PC-9 (cell line): Measurements from ENCODE around the gene SPTBN5. TPM values are rescaled to one million over a fixed set of nuclear protein-coding genes. Genes with fewer than 3 reads are reported as not detected.

Experiments
- Bru-seq: library from RNA; stranded (reverse); fragments of 400-500 nt; gene quantifications from one replicate; lab custom pipeline; 2021; lab: Mats Ljungman, UMichigan
- BruChase-seq, 2 experiments: library from RNA; stranded (reverse); fragments of 400-500 nt; gene quantifications; one replicate each; lab custom pipeline; 2021; lab: Mats Ljungman, UMichigan
- BruUV-seq: library from RNA; stranded (reverse); fragments of 400-500 nt; replicated peaks from 2 replicates; lab custom pipeline; 2021; lab: Mats Ljungman, UMichigan
- CTCF ChIA-PET: fragments of 300-600 bp; sonication (Branson Sonifier 250); formaldehyde crosslinking; loops from one replicate; lab custom pipeline; 2022; ENCODE audit warnings: antibody characterized with exemption; lab: Charles Lee
- POLR2A ChIA-PET: fragments of 300-600 bp; sonication (Branson Sonifier 250); formaldehyde crosslinking; loops from one replicate; lab custom pipeline; 2022; ENCODE audit warnings: antibody characterized with exemption; ENCODE audit not compliant: unreplicated experiment; lab: Charles Lee
- DNase-seq, 2 experiments: peaks; one replicate each; pipeline versions ENCODE4 v3.0.0 to v3.0.0-alpha.2; 2015 to 2022; ENCODE audit warnings: mixed read lengths in 1 of 2
- H2AFZ ChIP-seq: fragments of 200-600 bp; sonication (generic); 2 replicates; pipeline ENCODE4 v1.8.1; 2017; ENCODE audit warnings: antibody characterized with exemption
- H3F3A ChIP-seq: fragments of 200-600 bp; sonication (generic); 2 replicates; pipeline ENCODE4 v1.8.1; 2017; ENCODE audit warnings: antibody characterized with exemption, mild to moderate bottlenecking, low read depth; ENCODE audit not compliant: insufficient read depth
- H3K27ac ChIP-seq: fragments of 200-600 bp; sonication (generic); 2 replicates; pipeline ENCODE4 v1.6.1; 2016; ENCODE audit warnings: mixed run types
- H3K27me3 ChIP-seq: fragments of 200-600 bp; sonication (generic); 2 replicates; pipeline ENCODE4 v1.6.1; 2016; ENCODE audit warnings: low read depth, mixed run types; ENCODE audit not compliant: insufficient read depth
- H3K36me3 ChIP-seq: fragments of 200-600 bp; sonication (generic); 2 replicates; pipeline ENCODE4 v1.6.1; 2016; ENCODE audit warnings: low read depth, mixed run types
- H3K4me1 ChIP-seq: fragments of 200-600 bp; sonication (generic); replicated peaks from 2 replicates; pipeline ENCODE4 v1.6.1; 2016; ENCODE audit warnings: mixed run types; ENCODE audit not compliant: insufficient read depth
- H3K4me2 ChIP-seq: fragments of 200-600 bp; sonication (generic); 2 replicates; pipeline ENCODE4 v1.6.1; 2017; ENCODE audit warnings: mixed run types
- H3K4me3 ChIP-seq: fragments of 200-600 bp; sonication (generic); 2 replicates; pipeline ENCODE4 v1.6.1; 2016; ENCODE audit warnings: mixed run types
- H3K79me2 ChIP-seq: fragments of 200-600 bp; sonication (generic); 2 replicates; pipeline ENCODE4 v1.6.1; 2017; ENCODE audit warnings: low read depth, mixed run types
- H3K9me2 ChIP-seq: fragments of 200-600 bp; sonication (generic); 2 replicates; pipeline ENCODE4 v1.8.1; 2017; ENCODE audit warnings: mild to moderate bottlenecking; ENCODE audit not compliant: insufficient read depth
- H3K9me3 ChIP-seq: fragments of 200-600 bp; sonication (generic); 2 replicates; pipeline ENCODE4 v1.8.1; 2016; ENCODE audit warnings: low read depth; ENCODE audit not compliant: insufficient read depth
- H4K20me1 ChIP-seq: fragments of 200-600 bp; sonication (generic); 2 replicates; pipeline ENCODE4 v1.8.1; 2017; ENCODE audit not compliant: insufficient read depth
- EZH2 ChIP-seq: fragments of 200-600 bp; sonication (generic); IDR thresholded peaks from 2 replicates; pipeline ENCODE4 v1.8.0; 2017; ENCODE audit warnings: antibody characterized with exemption, low read depth
- intact Hi-C: fragments of 100-400 bp; cut with micrococcal nuclease; formaldehyde crosslinking; loops from one replicate; pipeline ENCODE4 v1.10.0; 2022; ENCODE audit not compliant: unreplicated experiment
- long read RNA-seq: library from polyadenylated mRNA; stranded (forward); transcript quantifications from one replicate; pipeline ENCODE4 v2.0.0, GENCODE V29; 2022
- total RNA-seq: library from RNA; stranded (reverse); gene quantifications from 2 replicates; pipeline ENCODE4 v1.2.3, GENCODE V29; 2021
- TF ChIP-seq, protein P1 (sequence below): fragments of 200-600 bp; sonication (generic); conservative IDR thresholded peaks from 2 replicates; pipeline ENCODE4 v1.6.1; 2017; ENCODE audit warnings: mixed run types, antibody characterized with exemption, mild to moderate bottlenecking, moderate library complexity

The SPTBN5 gene
- total RNA-seq (2.6 and 4.2 TPM in 2 replicates), Bru-seq, nascent RNA (percentile 25 among the genes with signal in this experiment), BruChase-seq, experiment 1, labeled RNA remaining after a 2-hour chase (percentile 30 among the genes with signal in this experiment), BruChase-seq, experiment 2, labeled RNA remaining after a 6-hour chase (percentile 31 among the genes with signal in this experiment)
- long read RNA-seq, partial matches to known transcripts: 0 of 1 reads
- long read RNA-seq, other reads (novel, unspliced or antisense): 1 of 1 reads

DNA sequence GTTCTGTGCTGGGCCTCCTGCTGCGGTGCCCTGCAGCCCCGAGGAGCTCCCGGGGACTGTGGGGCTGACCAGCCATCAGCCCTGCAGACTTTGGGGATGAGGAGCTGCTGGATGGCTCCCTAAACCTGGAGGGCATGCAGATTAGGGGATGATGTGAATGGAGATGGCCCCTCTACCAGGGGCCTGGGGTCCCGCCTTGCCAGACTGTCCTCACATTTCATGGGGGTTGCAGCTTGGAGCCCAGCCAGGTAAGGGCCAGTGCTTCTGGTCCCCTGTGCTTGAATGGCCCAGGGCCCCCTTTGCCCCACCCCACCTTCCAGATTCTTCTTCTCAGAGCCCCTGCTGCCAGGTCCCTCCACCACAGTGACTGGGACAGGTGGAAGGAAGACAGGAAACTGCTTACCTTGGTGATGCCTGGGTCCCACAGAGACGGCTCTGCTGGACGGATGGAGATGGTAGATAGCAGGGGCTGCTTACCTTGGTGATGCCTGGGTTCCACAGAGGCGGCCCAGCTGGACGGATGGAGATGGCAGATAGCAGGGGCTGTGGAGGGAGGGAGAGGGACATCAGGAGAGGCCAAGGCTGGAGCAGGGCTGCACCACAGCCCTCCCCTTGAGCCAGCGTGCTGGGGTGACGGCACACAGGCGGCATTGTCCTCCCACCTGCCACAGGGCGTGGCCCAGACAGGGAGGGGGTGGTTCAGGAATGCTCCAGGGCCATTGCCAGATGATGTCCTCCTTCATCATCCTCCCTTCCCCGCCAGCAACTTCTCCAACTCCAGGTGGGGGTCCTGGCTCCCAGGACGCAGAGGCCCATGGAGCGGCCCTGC is at the start of gene SPTBN5:
TSS of gene SPTBN5 (minus strand) at position 632 of the 829 bp plus-strand sequence. CDS start at position 76, 556 bp downstream.
- no peaks in the 10 kb centered on the region for H3F3A ChIP-seq
- H4K20me1 ChIP-seq: no peaks in the 10 kb centered on the region
- no peaks in the 10 kb centered on the region for H3K9me3 ChIP-seq
- no peaks in the 10 kb centered on the region for H3K9me2 ChIP-seq
- no peak for DNase-seq
- TF ChIP-seq, protein P1, sequence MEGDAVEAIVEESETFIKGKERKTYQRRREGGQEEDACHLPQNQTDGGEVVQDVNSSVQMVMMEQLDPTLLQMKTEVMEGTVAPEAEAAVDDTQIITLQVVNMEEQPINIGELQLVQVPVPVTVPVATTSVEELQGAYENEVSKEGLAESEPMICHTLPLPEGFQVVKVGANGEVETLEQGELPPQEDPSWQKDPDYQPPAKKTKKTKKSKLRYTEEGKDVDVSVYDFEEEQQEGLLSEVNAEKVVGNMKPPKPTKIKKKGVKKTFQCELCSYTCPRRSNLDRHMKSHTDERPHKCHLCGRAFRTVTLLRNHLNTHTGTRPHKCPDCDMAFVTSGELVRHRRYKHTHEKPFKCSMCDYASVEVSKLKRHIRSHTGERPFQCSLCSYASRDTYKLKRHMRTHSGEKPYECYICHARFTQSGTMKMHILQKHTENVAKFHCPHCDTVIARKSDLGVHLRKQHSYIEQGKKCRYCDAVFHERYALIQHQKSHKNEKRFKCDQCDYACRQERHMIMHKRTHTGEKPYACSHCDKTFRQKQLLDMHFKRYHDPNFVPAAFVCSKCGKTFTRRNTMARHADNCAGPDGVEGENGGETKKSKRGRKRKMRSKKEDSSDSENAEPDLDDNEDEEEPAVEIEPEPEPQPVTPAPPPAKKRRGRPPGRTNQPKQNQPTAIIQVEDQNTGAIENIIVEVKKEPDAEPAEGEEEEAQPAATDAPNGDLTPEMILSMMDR: no peak
- no peak for TF ChIP-seq EZH2
- H3K4me2 ChIP-seq: no peak within 1 kb of the TSS
- no peaks in the 10 kb centered on the region for H3K36me3 ChIP-seq
- no peak within 1 kb of the TSS for H2AFZ ChIP-seq
- H3K79me2 ChIP-seq: no peaks in the 10 kb centered on the region
- H3K27ac ChIP-seq: no peak within 1 kb of the TSS
- BruUV-seq: no TSS peak
- intact Hi-C loops: no loop called here
- H3K27me3 ChIP-seq: no peaks in the 10 kb centered on the region
- no peak within 1 kb of the TSS for H3K4me3 ChIP-seq
- POLR2A ChIA-PET: no interaction called here
- H3K4me1 ChIP-seq: no peaks in the 10 kb centered on the region
- CTCF ChIA-PET: no interaction called here

GRCh38 chr15:41942886-41943285 is 49.0 kb upstream of the SPTBN5 start:
- no peak for DNase-seq
- no peak overlapping the region for H3K4me3 ChIP-seq
- no peak overlapping the region for H3K27ac ChIP-seq
- 0 out of 2 replicates have a peak, but pooled peaks cover 10% of the 10 kb centered on the region for H3F3A ChIP-seq
- no peaks in the 10 kb centered on the region for H3K79me2 ChIP-seq
- H2AFZ ChIP-seq: no peak overlapping the region
- H3K36me3 ChIP-seq: no peaks in the 10 kb centered on the region
- H4K20me1 ChIP-seq: no peaks in the 10 kb centered on the region; the same call in 1 of the 2 replicates
- no peaks in the 10 kb centered on the region for H3K9me2 ChIP-seq
- intact Hi-C loops: no loop called here
- no TSS peak for BruUV-seq
- peaks cover 17% of the 10 kb centered on the region for H3K4me1 ChIP-seq
- H3K27me3 ChIP-seq: no peaks in the 10 kb centered on the region
- H3K9me3 ChIP-seq: no peaks in the 10 kb centered on the region
- CTCF ChIA-PET: no interaction called here
- H3K4me2 ChIP-seq: no peak overlapping the region
- POLR2A ChIA-PET: no interaction called here
- TF ChIP-seq EZH2: no peak
- TF ChIP-seq, protein P1: no peak

DNA sequence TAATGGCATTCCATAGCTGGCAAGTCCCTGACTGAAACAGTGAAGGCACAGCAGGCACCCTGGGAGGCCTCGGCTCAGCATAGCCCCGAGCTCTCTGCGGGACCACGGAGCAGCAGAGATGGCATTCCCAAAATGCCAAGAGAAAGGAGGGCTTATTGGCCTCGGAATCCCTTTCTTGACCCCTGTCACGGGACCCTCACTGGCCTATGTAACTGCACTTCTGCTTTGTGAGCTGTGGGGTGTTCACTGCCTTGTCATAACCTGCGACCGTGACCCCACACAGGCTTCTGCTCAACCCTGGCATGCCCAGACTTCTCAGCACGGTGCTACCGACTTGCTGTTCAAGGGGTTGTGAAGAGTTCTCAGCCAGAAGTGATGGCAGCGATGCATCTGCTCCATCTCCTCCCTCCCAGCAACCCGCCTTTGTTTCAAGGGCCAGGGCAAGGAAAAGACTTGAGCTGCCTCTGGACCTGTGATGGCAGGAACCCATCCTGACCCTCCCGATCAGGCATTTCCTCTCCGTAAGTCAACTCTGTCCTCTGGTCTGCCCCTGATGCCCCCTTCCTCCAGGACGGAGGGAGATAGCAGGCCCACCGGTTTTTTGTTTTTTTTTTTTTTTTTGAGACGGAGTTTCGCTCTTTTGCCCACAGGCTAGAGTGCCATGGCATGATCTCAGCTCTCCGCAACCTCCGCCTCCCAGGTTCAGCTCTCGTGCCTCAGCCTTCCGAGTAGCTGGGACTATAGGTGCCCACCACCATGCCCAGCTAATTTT is 48.0 kb upstream of the SPTBN5 start:
- Histone ChIP-seq H3K9me2 (no peaks in the 10 kb centered on the region), H3K79me2 (no peaks in the 10 kb centered on the region), H3K4me2 (no peak overlapping the region), H2AFZ (no peak overlapping the region), H3K36me3 (no peaks in the 10 kb centered on the region), H3K9me3 (no peaks in the 10 kb centered on the region), H3K27ac (no peak overlapping the region), H4K20me1 (no peaks in the 10 kb centered on the region; the same call in 1 of the 2 replicates), H3K4me1 (peaks cover 17% of the 10 kb centered on the region), H3K27me3 (no peaks in the 10 kb centered on the region), H3K4me3 (no peak overlapping the region), H3F3A (0 out of 2 replicates have a peak, but pooled peaks cover 10% of the 10 kb centered on the region)
- no TSS peak for BruUV-seq
- ChIA-PET CTCF (no interaction called here), POLR2A (no interaction called here)
- intact Hi-C loops: no loop called here
- TF ChIP-seq, protein P1: no peak
- TF ChIP-seq EZH2: no peak
- no peak for DNase-seq
